WTC11 (cell line): ENCODE results near the gene CHST11. TPM values are rescaled to one million over a fixed set of nuclear protein-coding genes. Genes with fewer than 3 reads are reported as not detected.
A peak's percentile ranks its signal among the peaks of the same experiment; 100 is the strongest.

Experiments
- ATAC-seq: fragments of 200-7000 bp; cut with Tn5 transposase; 2 replicates; pipeline ENCODE4 v1.10.0; 2021; ENCODE audit warnings: mild to moderate bottlenecking, moderate library complexity
- CTCF ChIA-PET: fragments of 300-600 bp; sonication (Branson Sonifier 250); formaldehyde crosslinking; loops from one replicate; lab custom pipeline; 2021; ENCODE audit warnings: antibody characterized with exemption; lab: Charles Lee
- POLR2A ChIA-PET: fragments of 350-600 bp; sonication (Branson Sonifier 250); formaldehyde crosslinking; loops from one replicate; lab custom pipeline; 2021; ENCODE audit warnings: antibody characterized with exemption; lab: Charles Lee
- DNase-seq: peaks from one replicate; pipeline ENCODE4 v3.0.0; 2021; ENCODE audit warnings: low spot score
- H3K27ac Mint-ChIP-seq: 2 replicates; pipeline ENCODE4 v1.8.0; 2021; ENCODE audit warnings: mixed read lengths
- H3K27me3 Mint-ChIP-seq: 2 replicates; pipeline ENCODE4 v1.8.0; 2021; ENCODE audit warnings: low read depth, mild to moderate bottlenecking, moderate library complexity, mixed read lengths
- H3K36me3 Mint-ChIP-seq: 2 replicates; pipeline ENCODE4 v1.8.0; 2021; ENCODE audit warnings: mixed read lengths
- H3K4me1 Mint-ChIP-seq: 2 replicates; pipeline ENCODE4 v1.8.0; 2022; ENCODE audit warnings: mixed read lengths
- H3K4me3 Mint-ChIP-seq: 2 replicates; pipeline ENCODE4 v1.8.0; 2021; ENCODE audit warnings: mild to moderate bottlenecking, moderate library complexity, mixed read lengths
- H3K9me3 Mint-ChIP-seq: 2 replicates; pipeline ENCODE4 v1.8.0; 2021; ENCODE audit warnings: mixed read lengths
- FOXJ3 ChIP-seq: sonication (generic); formaldehyde crosslinking; IDR thresholded peaks from 2 replicates; pipeline ENCODE4 v1.9.0; 2021; ENCODE audit warnings: missing genetic modification reagents, mild to moderate bottlenecking, borderline replicate concordance
- JUN ChIP-seq: sonication (generic); formaldehyde crosslinking; IDR thresholded peaks from 2 replicates; pipeline ENCODE4 v1.8.0; 2023; ENCODE audit warnings: mild to moderate bottlenecking, missing genetic modification reagents
- MXD4 ChIP-seq: fragments of 250-450 bp; sonication (Bioruptor Pico); IDR thresholded peaks from 2 replicates; pipeline ENCODE4 v1.8.0; 2021; ENCODE audit warnings: mild to moderate bottlenecking, moderate library complexity, borderline replicate concordance
- TEAD1 ChIP-seq: sonication (generic); formaldehyde crosslinking; IDR thresholded peaks from 2 replicates; pipeline ENCODE4 v1.8.0; 2022; ENCODE audit warnings: mild to moderate bottlenecking, missing genetic modification reagents
- ZNF263 ChIP-seq: sonication (generic); formaldehyde crosslinking; IDR thresholded peaks from 2 replicates; pipeline ENCODE4 v1.8.1; 2022; ENCODE audit warnings: low read depth, mild to moderate bottlenecking, moderate library complexity, missing genetic modification reagents
- ZNF396 ChIP-seq: fragments of 250-450 bp; sonication (Bioruptor Pico); IDR thresholded peaks from 2 replicates; pipeline ENCODE4 v1.8.0; 2021; ENCODE audit warnings: mild to moderate bottlenecking, moderate library complexity, borderline replicate concordance
- total RNA-seq: library from RNA; stranded (reverse); gene quantifications from 3 replicates; pipeline ENCODE4 v1.2.3, GENCODE V29; 2021
- TF ChIP-seq, protein P1 (sequence below): fragments of 200-600 bp; IDR thresholded peaks from 2 replicates; pipeline ENCODE4 v1.8.0; 2022; ENCODE audit warnings: antibody characterized with exemption
- TF ChIP-seq, protein P2 (sequence below): sonication (generic); formaldehyde crosslinking; IDR thresholded peaks from 2 replicates; pipeline ENCODE4 v1.8.1; 2022; ENCODE audit warnings: low read depth, missing genetic modification reagents, borderline replicate concordance
- TF ChIP-seq, protein P3 (sequence below): sonication (generic); formaldehyde crosslinking; IDR thresholded peaks from 2 replicates; pipeline ENCODE4 v1.8.0; 2022; ENCODE audit warnings: mild to moderate bottlenecking, missing genetic modification reagents
- TF ChIP-seq, protein P4 (sequence below): sonication (generic); formaldehyde crosslinking; IDR thresholded peaks from 2 replicates; pipeline ENCODE4 v1.8.0; 2023; ENCODE audit warnings: missing genetic modification reagents
- TF ChIP-seq, protein P5 (sequence below): fragments of 250-450 bp; sonication (Bioruptor Pico); IDR thresholded peaks from 2 replicates; pipeline ENCODE4 v1.9.0; 2021; ENCODE audit warnings: mild to moderate bottlenecking

CHST11 gene
- total RNA-seq, 1 experiment from 2014 or later, result 24.2 TPM

DNA sequence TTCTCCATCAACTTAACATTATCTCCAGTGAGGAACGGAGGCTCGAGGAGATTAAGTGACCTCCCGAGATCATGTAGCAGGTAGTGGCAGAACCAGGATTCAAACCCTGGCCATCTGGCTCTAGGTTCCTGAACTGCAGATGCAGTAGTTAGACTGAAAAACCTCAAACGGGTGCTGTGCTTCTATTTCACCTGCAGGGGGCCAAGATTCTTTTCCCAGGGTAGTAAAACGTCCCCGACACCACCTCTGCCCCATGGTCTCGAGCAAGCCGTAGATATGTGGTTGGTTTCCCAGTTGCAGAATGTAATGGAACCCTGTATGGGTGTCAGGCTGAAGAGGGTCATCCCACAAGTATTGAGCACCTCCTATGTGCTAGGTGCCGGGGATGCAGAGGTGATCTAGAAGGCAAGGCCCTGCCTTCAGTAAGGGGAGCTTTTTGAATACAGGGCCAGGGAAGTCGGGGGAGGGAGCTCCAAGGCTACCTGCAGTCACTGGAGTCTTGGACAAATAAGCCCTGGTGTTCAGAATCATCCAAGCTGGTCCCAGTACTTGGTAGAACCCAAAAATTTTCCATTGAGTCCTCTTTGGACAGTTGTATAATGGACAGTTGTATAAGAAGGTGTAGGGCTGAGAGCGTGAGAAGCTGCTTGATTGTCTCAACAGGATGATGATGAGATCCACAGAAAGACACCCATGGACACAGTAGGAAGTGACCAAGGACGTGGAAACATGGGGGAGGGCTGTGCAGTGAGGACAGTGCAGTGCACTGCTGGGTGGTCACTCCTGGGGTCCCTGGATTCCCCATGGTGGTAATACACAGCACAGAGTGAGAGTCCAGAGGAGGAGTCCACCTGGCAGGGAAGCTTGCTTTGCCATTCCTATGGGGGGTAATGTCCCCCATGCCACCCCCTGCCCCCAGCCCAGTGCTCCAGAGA is 197.2 kb downstream of the CHST11 start:
- peak; percentile 48 for DNase-seq
- H3K36me3 Mint-ChIP-seq, result no peaks in the 10 kb centered on the region
- no peak overlapping the region for H3K4me3 Mint-ChIP-seq
- no peaks in the 10 kb centered on the region for H3K27me3 Mint-ChIP-seq
- ChIA-PET POLR2A (no interaction called here), CTCF (interaction anchor here (0.8 to 2.1 kb wide), 11 partner anchors 8 to 272 kb away, joined by 3 to 12 read pairs (median 4); no protein-coding TSS in a partner anchor)
- TF ChIP-seq, protein P1, sequence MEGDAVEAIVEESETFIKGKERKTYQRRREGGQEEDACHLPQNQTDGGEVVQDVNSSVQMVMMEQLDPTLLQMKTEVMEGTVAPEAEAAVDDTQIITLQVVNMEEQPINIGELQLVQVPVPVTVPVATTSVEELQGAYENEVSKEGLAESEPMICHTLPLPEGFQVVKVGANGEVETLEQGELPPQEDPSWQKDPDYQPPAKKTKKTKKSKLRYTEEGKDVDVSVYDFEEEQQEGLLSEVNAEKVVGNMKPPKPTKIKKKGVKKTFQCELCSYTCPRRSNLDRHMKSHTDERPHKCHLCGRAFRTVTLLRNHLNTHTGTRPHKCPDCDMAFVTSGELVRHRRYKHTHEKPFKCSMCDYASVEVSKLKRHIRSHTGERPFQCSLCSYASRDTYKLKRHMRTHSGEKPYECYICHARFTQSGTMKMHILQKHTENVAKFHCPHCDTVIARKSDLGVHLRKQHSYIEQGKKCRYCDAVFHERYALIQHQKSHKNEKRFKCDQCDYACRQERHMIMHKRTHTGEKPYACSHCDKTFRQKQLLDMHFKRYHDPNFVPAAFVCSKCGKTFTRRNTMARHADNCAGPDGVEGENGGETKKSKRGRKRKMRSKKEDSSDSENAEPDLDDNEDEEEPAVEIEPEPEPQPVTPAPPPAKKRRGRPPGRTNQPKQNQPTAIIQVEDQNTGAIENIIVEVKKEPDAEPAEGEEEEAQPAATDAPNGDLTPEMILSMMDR, result peak; percentile 63; the same call in 1 of the 2 replicates
- no peak for TF ChIP-seq FOXJ3 (CRISPR knock-in tag)
- TF ChIP-seq, protein P2, sequence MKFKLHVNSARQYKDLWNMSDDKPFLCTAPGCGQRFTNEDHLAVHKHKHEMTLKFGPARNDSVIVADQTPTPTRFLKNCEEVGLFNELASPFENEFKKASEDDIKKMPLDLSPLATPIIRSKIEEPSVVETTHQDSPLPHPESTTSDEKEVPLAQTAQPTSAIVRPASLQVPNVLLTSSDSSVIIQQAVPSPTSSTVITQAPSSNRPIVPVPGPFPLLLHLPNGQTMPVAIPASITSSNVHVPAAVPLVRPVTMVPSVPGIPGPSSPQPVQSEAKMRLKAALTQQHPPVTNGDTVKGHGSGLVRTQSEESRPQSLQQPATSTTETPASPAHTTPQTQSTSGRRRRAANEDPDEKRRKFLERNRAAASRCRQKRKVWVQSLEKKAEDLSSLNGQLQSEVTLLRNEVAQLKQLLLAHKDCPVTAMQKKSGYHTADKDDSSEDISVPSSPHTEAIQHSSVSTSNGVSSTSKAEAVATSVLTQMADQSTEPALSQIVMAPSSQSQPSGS (CRISPR knock-in tag), result no peak
- H3K27ac Mint-ChIP-seq, result no peak overlapping the region
- H3K9me3 Mint-ChIP-seq, result no peaks in the 10 kb centered on the region
- peaks cover 75% of the 10 kb centered on the region for H3K4me1 Mint-ChIP-seq
- ATAC-seq, result peak; percentile 72

DNA sequence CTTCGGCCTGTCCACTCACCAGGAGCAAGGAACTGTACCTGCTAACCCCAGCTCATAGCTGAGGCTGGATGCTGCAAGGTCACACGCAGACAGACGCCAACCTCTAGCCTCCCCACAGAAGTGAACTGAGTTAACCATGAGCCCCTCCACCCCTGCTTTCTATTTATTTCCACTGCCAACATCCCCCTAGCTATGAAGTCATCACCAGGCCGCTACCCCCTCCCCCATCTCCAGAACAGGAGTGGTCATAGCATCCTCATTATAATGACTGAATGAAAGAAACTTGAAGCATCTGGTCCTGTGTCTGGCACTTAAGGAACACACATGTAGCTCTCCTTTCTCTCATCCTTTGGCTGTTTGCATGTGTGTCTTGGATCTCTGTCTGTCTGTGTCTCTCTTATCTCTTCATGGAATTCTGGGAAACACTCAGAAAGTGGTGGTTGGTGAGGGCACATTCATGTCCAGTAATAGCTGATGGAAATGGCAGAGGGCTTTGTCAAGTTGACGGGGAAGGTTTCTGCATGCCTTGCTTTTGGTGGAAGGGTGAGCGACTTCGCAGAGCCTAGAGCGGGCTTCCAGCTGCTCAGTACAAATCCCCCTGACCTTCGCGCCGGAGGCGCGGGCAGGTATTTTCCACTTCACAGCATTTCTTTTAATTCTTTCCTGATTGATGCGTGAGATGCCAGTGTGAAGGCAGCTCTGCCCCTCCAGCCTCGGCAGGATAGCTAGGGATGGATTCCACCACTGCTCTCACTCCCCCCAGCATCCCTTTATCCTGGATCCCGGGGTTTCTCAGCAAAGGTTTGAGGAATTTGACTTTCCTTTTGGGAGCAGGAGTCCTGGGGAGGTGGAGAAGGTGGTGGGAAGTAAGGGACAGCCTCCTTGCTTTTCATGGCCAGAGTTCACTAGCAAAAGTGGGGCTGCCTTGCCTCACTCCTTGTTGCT is 198.2 kb downstream of the CHST11 start:
- no peak for ATAC-seq
- no peak for TF ChIP-seq MXD4
- TF ChIP-seq, all 79 proteins: peak for 0
- ChIA-PET POLR2A (no interaction called here), CTCF (interaction anchor here (0.5 to 2.1 kb wide), 12 partner anchors 10 to 273 kb away, joined by 3 to 12 read pairs (median 4); no protein-coding TSS in a partner anchor)
- Mint-ChIP-seq H3K9me3 (no peaks in the 10 kb centered on the region), H3K4me1 (peaks cover 73% of the 10 kb centered on the region), H3K27ac (peak overlapping the region; percentile 26; the same call in 1 of the 2 replicates), H3K27me3 (no peaks in the 10 kb centered on the region), H3K36me3 (no peaks in the 10 kb centered on the region), H3K4me3 (no peak overlapping the region)
- no peak for DNase-seq

DNA sequence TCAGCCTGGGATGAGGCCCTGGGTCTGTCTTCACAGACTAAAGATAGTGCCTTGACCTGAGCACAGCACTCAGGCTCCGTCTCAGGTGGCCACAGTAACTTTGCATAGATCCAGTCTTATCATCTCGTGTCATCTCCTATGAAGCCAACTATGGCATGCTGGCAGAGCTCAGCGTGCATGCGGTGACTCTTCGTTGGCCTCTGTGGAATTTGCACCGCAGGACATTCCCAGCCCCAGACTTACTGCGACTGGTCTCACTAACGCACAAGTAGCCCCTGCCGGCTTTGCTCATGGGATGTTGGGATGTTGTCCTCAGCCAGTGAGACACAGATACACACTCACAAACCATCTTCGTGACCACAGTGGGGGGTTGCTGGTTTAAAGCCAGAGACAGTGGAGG is 199.6 kb downstream of the CHST11 start:
- H3K27ac Mint-ChIP-seq, result no peak overlapping the region
- TF ChIP-seq, protein P3, sequence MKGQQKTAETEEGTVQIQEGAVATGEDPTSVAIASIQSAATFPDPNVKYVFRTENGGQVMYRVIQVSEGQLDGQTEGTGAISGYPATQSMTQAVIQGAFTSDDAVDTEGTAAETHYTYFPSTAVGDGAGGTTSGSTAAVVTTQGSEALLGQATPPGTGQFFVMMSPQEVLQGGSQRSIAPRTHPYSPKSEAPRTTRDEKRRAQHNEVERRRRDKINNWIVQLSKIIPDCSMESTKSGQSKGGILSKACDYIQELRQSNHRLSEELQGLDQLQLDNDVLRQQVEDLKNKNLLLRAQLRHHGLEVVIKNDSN (CRISPR knock-in tag), result no peak
- no peaks in the 10 kb centered on the region for H3K9me3 Mint-ChIP-seq

DNA sequence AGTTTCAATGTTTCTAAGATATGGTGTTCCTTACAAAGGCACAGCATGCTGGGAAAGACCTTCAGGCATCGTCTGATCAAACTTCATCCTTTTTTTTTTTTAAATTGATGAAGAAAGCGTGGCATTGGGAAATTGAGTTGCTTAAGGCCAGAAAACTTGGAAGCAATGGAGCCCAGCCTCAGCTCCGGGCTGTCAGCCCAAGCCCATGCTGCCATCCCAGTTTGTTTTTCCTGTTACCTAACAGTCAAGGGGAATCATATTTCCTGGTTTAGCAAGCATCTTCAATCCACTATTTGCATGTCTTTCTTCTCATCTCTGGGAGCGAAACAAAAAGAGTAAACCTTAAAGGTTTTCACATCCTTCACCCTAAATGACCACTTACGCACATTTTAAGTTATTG is 200.2 kb downstream of the CHST11 start:
- ATAC-seq (no peak), DNase-seq (no peak)
- ChIA-PET CTCF (interaction anchor here (1.2 kb wide), 1 partner anchor 275 kb away, joined by 5 read pairs; no protein-coding TSS in a partner anchor), POLR2A (no interaction called here)
- Mint-ChIP-seq H3K27me3 (no peaks in the 10 kb centered on the region), H3K27ac (no peak overlapping the region), H3K4me3 (no peak overlapping the region), H3K9me3 (no peaks in the 10 kb centered on the region), H3K4me1 (peaks cover 53% of the 10 kb centered on the region), H3K36me3 (no peaks in the 10 kb centered on the region)
- TF ChIP-seq ZNF396 (CRISPR knock-in tag) (no peak), TEAD1 (no peak), JUN (CRISPR knock-in tag) (no peak), ZNF263 (CRISPR knock-in tag) (no peak)
- TF ChIP-seq, protein P4, sequence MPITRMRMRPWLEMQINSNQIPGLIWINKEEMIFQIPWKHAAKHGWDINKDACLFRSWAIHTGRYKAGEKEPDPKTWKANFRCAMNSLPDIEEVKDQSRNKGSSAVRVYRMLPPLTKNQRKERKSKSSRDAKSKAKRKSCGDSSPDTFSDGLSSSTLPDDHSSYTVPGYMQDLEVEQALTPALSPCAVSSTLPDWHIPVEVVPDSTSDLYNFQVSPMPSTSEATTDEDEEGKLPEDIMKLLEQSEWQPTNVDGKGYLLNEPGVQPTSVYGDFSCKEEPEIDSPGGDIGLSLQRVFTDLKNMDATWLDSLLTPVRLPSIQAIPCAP (CRISPR knock-in tag), result no peak
- TF ChIP-seq, protein P5, sequence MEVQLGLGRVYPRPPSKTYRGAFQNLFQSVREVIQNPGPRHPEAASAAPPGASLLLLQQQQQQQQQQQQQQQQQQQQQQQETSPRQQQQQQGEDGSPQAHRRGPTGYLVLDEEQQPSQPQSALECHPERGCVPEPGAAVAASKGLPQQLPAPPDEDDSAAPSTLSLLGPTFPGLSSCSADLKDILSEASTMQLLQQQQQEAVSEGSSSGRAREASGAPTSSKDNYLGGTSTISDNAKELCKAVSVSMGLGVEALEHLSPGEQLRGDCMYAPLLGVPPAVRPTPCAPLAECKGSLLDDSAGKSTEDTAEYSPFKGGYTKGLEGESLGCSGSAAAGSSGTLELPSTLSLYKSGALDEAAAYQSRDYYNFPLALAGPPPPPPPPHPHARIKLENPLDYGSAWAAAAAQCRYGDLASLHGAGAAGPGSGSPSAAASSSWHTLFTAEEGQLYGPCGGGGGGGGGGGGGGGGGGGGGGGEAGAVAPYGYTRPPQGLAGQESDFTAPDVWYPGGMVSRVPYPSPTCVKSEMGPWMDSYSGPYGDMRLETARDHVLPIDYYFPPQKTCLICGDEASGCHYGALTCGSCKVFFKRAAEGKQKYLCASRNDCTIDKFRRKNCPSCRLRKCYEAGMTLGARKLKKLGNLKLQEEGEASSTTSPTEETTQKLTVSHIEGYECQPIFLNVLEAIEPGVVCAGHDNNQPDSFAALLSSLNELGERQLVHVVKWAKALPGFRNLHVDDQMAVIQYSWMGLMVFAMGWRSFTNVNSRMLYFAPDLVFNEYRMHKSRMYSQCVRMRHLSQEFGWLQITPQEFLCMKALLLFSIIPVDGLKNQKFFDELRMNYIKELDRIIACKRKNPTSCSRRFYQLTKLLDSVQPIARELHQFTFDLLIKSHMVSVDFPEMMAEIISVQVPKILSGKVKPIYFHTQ (CRISPR knock-in tag), result no peak

More for the DNA sequence above, 199.6 kb downstream of the CHST11 start:
- Mint-ChIP-seq H3K27me3 (no peaks in the 10 kb centered on the region), H3K4me3 (no peak overlapping the region), H3K4me1 (peaks cover 58% of the 10 kb centered on the region), H3K36me3 (no peaks in the 10 kb centered on the region)
- ATAC-seq (no peak), DNase-seq (no peak)
- ChIA-PET POLR2A (no interaction called here), CTCF (interaction anchor here (1.2 kb wide), 1 partner anchor 275 kb away, joined by 5 read pairs; no protein-coding TSS in a partner anchor)
